ENCODE results near the gene THAP7. TPM values are rescaled to one million over a fixed set of nuclear protein-coding genes. Genes with fewer than 3 reads are reported as not detected.

The THAP7 gene
- total and polyA plus RNA-seq, 9 of the 15 experiments (the other 6 are each of a cell fraction or from before 2014, with no cell fraction given), result 7.9 to 263 (median 84.1) TPM

DNA sequence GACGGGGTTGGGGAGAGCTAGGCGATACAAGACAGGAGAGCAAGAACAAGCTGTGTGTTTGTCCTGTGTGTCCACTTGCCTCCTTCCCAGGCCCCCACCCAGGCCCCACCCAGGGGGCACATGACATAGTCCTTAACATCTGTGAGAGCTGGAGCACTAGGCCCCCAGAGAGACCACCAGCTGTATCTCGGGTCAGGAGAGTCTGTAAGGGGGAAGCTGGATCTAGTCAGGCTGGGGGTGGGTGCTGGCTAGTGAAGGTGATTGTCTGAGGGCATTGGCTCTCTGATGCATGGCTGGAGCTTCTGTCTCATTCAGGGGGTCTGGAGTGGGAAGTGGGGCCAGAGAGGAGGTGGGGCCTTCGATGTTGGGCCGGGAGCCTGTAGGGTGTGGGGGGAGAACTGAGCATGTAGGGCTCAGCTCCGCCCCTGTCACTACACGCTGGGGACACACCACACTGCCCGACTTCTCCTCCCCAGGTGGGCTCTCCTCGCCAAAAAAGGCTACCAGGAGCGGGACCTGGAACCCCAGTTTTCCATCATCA lies 13.6 kb upstream of the THAP7 start (continued):
- TF ChIP-seq, protein P1, sequence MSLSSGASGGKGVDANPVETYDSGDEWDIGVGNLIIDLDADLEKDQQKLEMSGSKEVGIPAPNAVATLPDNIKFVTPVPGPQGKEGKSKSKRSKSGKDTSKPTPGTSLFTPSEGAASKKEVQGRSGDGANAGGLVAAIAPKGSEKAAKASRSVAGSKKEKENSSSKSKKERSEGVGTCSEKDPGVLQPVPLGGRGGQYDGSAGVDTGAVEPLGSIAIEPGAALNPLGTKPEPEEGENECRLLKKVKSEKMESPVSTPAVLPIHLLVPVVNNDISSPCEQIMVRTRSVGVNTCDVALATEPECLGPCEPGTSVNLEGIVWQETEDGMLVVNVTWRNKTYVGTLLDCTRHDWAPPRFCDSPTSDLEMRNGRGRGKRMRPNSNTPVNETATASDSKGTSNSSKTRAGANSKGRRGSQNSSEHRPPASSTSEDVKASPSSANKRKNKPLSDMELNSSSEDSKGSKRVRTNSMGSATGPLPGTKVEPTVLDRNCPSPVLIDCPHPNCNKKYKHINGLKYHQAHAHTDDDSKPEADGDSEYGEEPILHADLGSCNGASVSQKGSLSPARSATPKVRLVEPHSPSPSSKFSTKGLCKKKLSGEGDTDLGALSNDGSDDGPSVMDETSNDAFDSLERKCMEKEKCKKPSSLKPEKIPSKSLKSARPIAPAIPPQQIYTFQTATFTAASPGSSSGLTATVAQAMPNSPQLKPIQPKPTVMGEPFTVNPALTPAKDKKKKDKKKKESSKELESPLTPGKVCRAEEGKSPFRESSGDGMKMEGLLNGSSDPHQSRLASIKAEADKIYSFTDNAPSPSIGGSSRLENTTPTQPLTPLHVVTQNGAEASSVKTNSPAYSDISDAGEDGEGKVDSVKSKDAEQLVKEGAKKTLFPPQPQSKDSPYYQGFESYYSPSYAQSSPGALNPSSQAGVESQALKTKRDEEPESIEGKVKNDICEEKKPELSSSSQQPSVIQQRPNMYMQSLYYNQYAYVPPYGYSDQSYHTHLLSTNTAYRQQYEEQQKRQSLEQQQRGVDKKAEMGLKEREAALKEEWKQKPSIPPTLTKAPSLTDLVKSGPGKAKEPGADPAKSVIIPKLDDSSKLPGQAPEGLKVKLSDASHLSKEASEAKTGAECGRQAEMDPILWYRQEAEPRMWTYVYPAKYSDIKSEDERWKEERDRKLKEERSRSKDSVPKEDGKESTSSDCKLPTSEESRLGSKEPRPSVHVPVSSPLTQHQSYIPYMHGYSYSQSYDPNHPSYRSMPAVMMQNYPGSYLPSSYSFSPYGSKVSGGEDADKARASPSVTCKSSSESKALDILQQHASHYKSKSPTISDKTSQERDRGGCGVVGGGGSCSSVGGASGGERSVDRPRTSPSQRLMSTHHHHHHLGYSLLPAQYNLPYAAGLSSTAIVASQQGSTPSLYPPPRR (CRISPR knock-in tag; IDR thresholded peaks at IDR 0.05; ENCODE audit: borderline replicate concordance), result no peak
- TF ChIP-seq POLR2B (IDR thresholded peaks at IDR 0.05; ENCODE audit: low read depth, partially characterized antibody) (no peak), MED1 (CRISPR knock-in tag; IDR thresholded peaks at IDR 0.05; ENCODE audit: borderline replicate concordance) (no peak), THRAP3 (IDR thresholded peaks at IDR 0.05; ENCODE audit: borderline replicate concordance) (no peak), ZNF76 (CRISPR knock-in tag; IDR thresholded peaks at IDR 0.05; ENCODE audit: borderline replicate concordance) (no peak; the same call in 1 of the 2 replicates), ZNF133 (CRISPR knock-in tag; IDR thresholded peaks at IDR 0.05) (peak; percentile 12; the same call in 1 of the 2 replicates), E2F3 (CRISPR knock-in tag; IDR thresholded peaks at IDR 0.05) (peak; percentile 77; the same call in 1 of the 2 replicates), ELF4 (CRISPR knock-in tag; IDR thresholded peaks at IDR 0.05) (peak; percentile 88), MCM2 (IDR thresholded peaks at IDR 0.05; ENCODE audit: low read depth) (no peak), ZNF583 (CRISPR knock-in tag; IDR thresholded peaks at IDR 0.05) (no peak), CXXC5 (CRISPR knock-in tag; IDR thresholded peaks at IDR 0.05) (no peak), HDAC6 (IDR thresholded peaks at IDR 0.05; ENCODE audit: low read depth, low read length) (no peak), CEBPG (CRISPR knock-in tag; IDR thresholded peaks at IDR 0.05) (no peak), CEBPG (tag; conservative IDR thresholded peaks at IDR 0.05 in 1 of 2, IDR thresholded peaks at IDR 0.05 in 1 of 2) (no peak), POU5F1 (IDR thresholded peaks at IDR 0.05; ENCODE audit: borderline replicate concordance, low read depth, low read length, partially characterized antibody) (no peak)
- TF ChIP-seq, protein P2, sequence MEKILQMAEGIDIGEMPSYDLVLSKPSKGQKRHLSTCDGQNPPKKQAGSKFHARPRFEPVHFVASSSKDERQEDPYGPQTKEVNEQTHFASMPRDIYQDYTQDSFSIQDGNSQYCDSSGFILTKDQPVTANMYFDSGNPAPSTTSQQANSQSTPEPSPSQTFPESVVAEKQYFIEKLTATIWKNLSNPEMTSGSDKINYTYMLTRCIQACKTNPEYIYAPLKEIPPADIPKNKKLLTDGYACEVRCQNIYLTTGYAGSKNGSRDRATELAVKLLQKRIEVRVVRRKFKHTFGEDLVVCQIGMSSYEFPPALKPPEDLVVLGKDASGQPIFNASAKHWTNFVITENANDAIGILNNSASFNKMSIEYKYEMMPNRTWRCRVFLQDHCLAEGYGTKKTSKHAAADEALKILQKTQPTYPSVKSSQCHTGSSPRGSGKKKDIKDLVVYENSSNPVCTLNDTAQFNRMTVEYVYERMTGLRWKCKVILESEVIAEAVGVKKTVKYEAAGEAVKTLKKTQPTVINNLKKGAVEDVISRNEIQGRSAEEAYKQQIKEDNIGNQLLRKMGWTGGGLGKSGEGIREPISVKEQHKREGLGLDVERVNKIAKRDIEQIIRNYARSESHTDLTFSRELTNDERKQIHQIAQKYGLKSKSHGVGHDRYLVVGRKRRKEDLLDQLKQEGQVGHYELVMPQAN (IDR thresholded peaks at IDR 0.05; ENCODE audit: borderline replicate concordance), result no peak
- TF ChIP-seq, protein P3, sequence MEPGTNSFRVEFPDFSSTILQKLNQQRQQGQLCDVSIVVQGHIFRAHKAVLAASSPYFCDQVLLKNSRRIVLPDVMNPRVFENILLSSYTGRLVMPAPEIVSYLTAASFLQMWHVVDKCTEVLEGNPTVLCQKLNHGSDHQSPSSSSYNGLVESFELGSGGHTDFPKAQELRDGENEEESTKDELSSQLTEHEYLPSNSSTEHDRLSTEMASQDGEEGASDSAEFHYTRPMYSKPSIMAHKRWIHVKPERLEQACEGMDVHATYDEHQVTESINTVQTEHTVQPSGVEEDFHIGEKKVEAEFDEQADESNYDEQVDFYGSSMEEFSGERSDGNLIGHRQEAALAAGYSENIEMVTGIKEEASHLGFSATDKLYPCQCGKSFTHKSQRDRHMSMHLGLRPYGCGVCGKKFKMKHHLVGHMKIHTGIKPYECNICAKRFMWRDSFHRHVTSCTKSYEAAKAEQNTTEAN (CRISPR knock-in tag; IDR thresholded peaks at IDR 0.05), result no peak
- TF ChIP-seq, protein P4, sequence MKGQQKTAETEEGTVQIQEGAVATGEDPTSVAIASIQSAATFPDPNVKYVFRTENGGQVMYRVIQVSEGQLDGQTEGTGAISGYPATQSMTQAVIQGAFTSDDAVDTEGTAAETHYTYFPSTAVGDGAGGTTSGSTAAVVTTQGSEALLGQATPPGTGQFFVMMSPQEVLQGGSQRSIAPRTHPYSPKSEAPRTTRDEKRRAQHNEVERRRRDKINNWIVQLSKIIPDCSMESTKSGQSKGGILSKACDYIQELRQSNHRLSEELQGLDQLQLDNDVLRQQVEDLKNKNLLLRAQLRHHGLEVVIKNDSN (CRISPR knock-in tag; IDR thresholded peaks at IDR 0.05), result no peak
- TF ChIP-seq, protein P5, sequence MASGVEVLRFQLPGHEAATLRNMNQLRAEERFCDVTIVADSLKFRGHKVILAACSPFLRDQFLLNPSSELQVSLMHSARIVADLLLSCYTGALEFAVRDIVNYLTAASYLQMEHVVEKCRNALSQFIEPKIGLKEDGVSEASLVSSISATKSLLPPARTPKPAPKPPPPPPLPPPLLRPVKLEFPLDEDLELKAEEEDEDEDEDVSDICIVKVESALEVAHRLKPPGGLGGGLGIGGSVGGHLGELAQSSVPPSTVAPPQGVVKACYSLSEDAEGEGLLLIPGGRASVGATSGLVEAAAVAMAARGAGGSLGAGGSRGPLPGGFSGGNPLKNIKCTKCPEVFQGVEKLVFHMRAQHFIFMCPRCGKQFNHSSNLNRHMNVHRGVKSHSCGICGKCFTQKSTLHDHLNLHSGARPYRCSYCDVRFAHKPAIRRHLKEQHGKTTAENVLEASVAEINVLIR (CRISPR knock-in tag; IDR thresholded peaks at IDR 0.05), result 0 out of 2 replicates have a peak, but pooled peaks have one; percentile 15
